Retinal pigment epithelial cell (primary cell): ENCODE results near the gene POLR2B.

ENCODE experiments used
- DNase-seq: peaks from one replicate; pipeline ENCODE4 v3.0.0-alpha.2; 2010; ENCODE audit warnings: low read depth
- H3K4me3 ChIP-seq: 2 replicates; pipeline ENCODE4 v1.5.1; 2011; ENCODE audit warnings: mild to moderate bottlenecking, low read length, control low read depth, moderate library complexity
- TF ChIP-seq, protein P1 (sequence below): conservative IDR thresholded peaks from 2 replicates; pipeline ENCODE4 v1.5.1; 2011; ENCODE audit warnings: low read depth, low read length, control low read depth, inconsistent platforms

POLR2B gene

DNA sequence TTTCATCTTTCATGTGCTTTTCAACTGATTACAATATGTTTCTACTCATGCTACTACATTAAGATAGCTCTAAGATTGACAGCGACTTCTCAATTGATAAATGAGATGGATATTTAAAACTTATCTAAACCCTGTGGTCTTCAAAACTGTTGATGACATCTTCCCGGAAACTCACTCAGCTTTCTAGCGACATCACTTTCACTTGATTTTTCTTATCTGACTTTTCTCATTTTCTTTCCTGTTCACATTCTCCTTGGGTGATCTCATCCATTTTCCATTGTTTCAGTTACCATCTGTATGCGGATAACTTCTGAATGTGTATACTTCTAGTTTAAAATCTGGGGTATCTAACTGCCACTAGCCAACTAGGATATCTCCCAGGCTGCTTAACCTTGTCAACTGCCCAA, 3.1 kb downstream of the POLR2B start:
- DNase-seq = no peak
- TF ChIP-seq, protein P1, sequence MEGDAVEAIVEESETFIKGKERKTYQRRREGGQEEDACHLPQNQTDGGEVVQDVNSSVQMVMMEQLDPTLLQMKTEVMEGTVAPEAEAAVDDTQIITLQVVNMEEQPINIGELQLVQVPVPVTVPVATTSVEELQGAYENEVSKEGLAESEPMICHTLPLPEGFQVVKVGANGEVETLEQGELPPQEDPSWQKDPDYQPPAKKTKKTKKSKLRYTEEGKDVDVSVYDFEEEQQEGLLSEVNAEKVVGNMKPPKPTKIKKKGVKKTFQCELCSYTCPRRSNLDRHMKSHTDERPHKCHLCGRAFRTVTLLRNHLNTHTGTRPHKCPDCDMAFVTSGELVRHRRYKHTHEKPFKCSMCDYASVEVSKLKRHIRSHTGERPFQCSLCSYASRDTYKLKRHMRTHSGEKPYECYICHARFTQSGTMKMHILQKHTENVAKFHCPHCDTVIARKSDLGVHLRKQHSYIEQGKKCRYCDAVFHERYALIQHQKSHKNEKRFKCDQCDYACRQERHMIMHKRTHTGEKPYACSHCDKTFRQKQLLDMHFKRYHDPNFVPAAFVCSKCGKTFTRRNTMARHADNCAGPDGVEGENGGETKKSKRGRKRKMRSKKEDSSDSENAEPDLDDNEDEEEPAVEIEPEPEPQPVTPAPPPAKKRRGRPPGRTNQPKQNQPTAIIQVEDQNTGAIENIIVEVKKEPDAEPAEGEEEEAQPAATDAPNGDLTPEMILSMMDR = no peak
- no peak overlapping the region for H3K4me3 ChIP-seq

DNA sequence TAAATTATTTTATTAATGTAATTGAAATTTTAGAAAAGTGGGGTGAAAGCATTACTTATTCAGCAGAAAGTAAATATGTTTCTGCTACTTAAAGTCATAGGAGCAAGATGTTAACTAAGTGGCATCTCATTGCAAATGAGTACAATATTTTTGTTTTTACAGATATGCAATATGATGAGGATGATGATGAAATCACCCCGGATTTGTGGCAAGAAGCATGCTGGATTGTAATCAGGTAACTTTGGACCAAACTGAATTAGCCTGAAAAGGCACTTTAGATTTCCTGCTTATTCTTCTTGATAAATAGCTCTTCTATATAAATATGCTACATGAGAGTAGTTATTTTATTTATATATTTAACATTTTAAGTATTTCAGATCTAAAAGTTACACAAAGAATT, 7.5 kb downstream of the POLR2B start:
- TF ChIP-seq, protein P1 = no peak
- DNase-seq = no peak
- H3K4me3 ChIP-seq = no peak overlapping the region

DNA sequence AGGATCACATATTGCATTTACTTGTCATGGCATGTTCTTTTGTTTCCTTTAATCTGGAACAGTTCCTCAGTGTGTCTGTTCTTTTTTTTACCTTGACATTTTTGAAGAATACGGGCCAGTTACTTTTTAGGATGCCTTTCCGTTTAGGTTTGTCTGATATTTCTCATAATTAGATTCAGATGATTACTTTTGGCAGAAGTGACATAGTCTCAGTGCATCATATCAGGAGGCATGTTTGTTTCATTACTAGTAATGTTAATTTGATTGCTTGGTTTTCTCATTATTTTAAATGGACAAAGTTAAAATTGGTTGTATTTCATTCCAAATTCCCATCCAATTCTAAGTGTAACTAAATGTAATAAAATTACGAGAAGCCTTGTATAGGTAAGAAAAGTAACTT, 8.3 kb downstream of the POLR2B start:
- no peak for DNase-seq
- TF ChIP-seq, protein P1 = no peak
- no peak overlapping the region for H3K4me3 ChIP-seq

DNA sequence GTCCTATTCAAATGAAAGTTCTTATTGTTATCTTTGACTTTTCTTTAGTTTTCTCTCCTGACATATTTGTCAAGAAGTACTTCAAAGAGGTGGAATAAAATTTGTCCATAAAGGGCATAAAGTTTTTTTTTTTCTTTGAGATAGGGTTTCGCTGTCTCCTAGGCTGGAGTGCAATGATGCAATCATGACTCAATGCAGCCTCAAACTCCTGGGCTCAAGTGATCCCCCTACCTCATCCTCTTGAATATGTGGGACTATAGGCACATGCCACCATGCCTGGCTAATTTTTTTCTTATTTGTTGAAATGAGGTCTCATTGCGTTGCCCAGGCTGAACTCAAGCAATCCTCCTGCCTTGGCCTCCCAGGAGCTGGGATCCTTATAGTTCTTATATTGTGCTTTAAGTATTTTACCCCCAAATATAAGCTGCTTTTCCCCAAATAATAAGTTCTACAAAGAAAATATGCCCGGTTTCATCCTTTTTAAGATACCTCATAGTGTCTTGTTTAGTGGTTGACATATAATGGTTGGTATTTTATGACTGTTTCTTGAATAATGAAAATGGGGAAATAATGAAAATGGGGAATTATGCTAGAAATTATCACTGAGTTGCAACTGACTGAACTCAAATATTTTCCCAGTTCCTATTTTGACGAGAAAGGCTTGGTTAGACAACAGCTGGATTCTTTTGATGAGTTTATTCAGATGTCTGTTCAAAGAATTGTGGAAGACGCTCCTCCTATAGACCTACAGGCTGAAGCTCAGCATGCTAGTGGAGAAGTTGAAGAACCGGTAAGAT, 11.6 kb downstream of the POLR2B start:
- H3K4me3 ChIP-seq = no peak overlapping the region
- no peak for DNase-seq
- TF ChIP-seq, protein P1 = no peak

DNA sequence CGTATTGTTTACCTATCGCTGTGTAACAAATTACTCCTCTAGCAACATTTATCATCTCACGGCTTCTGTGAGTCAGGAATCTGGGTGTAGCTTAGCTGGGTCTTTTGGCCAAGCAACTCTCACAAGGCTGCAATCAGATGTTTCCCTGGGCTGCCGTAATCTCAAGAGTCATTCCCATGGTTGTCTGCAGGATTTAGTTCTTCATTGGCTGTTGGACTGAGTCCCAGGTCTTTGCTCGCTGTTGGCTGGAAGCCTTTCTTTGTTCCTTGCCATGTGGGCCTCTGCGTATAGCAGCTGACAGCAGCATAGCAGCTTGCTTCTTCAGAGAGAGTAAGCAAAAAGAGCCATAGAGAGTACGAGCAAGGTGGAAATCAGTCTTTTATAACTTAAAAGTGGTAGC, 16.8 kb downstream of the POLR2B start:
- peak; percentile 96 for DNase-seq
- H3K4me3 ChIP-seq = no peak overlapping the region
- TF ChIP-seq, protein P1 = no peak

DNA sequence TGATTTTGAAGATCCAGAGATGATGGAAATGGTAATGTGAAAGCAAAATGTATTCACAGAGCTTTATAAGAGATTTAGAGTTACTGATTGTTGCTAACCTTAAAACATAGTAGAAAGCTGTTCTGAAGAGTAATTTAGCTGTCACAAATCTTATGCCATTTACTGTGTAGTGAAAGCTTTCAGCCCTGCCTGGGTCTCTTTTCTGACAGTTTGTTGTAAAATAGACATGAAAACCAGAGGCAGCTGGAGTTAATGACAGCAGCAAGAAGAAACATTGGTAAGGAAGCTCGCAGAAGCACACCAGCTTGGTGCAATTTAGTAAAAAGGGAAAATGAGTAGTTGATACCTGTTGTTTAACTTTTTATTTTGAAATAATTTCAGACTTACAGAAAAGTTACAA, 21.1 kb downstream of the POLR2B start:
- no peak for DNase-seq
- TF ChIP-seq, protein P1 = no peak

DNA sequence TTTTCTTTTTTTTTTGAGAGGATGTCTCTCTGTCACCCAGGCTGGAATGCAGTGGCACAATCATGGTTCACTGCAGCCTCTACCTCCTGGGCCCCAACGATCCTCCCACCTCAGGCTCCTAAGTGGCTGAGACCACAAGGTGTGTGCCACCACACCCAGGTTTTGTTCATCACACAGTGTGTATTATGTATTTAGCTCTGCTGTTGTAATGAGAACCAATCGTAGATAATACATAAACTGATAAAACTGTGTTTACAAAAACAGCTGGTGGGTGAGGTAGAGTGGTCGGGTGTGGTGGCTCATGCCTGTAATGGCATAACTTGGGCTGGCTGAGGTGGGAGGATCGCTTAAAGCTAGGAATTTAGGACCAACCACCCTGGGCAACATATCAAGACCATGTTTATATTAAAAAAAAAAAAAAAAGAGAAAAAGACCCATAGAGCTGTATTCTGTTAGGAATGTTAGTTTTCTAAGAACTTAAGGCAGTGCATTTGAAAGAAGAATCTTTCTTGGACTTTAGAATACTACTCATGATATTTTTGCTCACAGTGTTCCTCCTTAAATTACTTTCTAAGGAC, 34.9 kb downstream of the POLR2B start:
- TF ChIP-seq, protein P1 = no peak
- no peak for DNase-seq

More for the DNA sequence above, 21.1 kb downstream of the POLR2B start:
- no peak overlapping the region for H3K4me3 ChIP-seq

More for the DNA sequence above, 34.9 kb downstream of the POLR2B start:
- H3K4me3 ChIP-seq = no peak overlapping the region
